Kasumi-1 (cell line): ENCODE data around the gene CYSTM1.

Source experiments
- DNase-seq, 2 experiments: peaks; one replicate each; lab custom pipeline; 2025; lab: John Stamatoyannopoulos, UW

CYSTM1 gene

DNA sequence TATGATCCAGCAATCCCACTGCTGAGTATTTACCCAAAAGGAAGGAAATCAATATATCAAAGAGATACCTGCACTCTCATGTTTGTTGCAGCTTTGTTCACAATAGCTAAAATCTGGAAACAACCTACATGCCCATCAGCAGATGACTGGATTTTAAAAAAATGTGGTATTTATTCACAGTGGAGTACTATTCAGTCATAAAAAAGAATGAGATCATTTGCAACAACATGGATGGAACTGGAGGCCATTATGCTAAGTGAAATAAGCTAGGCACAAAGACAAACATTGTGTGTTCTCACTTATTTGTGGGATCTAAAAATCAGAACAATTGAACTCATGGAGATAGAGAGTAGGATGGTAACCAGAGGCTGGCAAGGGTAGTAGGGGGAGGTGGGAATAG lies 33.1 kb downstream of the CYSTM1 start:
- DNase-seq: no peak

DNA sequence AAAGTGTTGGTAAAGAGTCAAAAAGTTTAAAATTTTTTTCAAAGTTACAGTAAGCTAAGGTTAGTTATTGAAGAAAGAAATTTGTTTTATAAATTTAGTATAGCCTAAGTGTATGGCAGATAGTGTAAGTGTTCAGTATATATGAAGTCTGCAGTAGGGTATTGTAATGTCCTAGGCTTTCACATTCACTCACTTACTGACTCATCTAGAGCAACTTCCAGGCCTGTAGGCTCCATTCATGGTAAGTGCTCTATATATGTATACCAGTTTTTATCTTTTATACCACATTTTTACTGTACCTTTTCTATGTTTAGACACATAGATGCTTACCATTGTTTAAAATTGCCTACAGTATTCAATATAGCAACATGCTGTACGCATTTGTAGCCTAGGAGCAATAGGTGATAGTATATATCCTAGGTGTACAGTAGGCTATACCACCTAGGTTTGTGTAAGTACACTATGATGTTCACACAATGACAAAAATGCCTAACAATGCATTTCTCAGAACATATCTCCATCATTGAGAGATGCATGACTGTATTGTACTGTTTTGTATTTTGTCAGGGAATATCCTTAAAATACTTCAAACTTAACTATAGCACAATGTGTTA lies 38.5 kb downstream of the CYSTM1 start:
- no peak for DNase-seq

DNA sequence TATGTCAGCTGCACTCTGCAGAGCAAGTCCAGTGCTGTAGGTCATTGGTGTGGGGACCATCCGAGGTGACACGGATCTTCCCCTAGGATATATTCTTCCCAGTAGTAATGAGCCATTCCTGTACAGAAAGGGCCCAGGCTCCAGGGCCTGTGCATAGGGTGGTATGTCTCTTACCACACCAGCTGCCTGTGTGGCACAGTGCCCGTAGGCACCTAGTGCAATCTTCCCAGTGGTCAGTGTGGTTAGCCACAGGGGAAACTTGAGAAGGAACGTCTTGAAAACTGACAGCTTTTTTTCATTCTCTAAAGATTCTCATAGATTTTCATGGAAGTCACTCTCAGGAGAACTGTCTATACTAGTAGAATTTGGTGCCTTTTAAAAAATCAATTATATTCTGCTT lies 39.8 kb downstream of the CYSTM1 start:
- DNase-seq: peak; percentile 19 to 36

GRCh38 chr5:140215276-140215675 lies 40.3 kb downstream of the CYSTM1 start:
- no peak for DNase-seq

- no peak for DNase-seq
Measured at GRCh38 chr5:140216478-140217074, 41.6 kb downstream of the CYSTM1 start.

GRCh38 chr5:140217299-140218026 lies 42.5 kb downstream of the CYSTM1 start:
- DNase-seq: no peak

DNA sequence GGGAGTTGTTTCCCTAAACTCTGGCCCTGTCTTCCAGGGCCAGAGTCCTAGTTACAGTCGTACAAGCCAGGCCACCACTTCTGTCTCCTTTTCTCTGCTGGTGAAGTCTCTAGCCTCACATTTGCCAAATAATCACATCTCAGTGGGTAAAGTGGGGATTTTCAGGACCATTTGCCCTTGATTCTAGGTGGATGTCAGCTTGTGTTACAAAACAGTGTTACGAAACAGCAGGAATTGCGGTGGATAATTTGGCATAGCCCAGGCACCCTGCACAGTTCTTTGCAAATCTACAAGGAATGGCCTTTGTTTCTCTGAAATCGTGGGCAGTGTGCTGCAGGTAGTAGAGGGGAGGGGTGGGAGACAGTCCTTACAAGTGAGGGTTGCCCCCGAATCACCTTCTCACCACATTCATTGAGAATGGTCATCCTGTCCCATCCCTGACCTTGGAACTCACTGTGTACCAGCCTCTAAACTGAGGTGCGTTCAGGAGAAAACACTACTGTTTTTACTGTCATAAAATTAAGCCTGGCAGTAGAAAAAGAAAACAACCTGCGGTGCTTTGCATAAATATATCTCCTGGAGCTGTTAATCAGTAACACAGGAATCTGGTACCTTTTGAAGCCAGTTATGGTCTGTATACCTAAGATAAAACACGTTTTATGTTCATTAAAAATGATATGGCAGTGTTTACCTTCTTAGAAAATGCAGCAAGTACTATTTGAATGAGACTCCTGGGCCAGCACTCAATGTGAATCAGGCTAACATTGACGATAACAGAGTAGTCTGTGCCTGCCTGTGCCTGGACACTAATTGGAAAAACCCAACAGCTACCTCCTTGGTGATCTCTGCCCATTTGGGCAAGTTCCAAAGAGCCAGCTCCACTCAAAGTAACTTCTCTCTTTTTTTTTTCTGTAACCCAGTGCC lies 44.3 kb downstream of the CYSTM1 start:
- no peak for DNase-seq

GRCh38 chr5:140220032-140220697 lies 45.2 kb downstream of the CYSTM1 start:
- no peak for DNase-seq

- DNase-seq: no peak
Measured at GRCh38 chr5:140220698-140221064, 45.7 kb downstream of the CYSTM1 start.

- no peak for DNase-seq
Measured at GRCh38 chr5:140221697-140222223, 46.8 kb downstream of the CYSTM1 start.

GRCh38 chr5:140222416-140222815 lies 47.4 kb downstream of the CYSTM1 start:
- DNase-seq: no peak

- no peak for DNase-seq
Measured at GRCh38 chr5:140223567-140223966, 48.6 kb downstream of the CYSTM1 start.

DNA sequence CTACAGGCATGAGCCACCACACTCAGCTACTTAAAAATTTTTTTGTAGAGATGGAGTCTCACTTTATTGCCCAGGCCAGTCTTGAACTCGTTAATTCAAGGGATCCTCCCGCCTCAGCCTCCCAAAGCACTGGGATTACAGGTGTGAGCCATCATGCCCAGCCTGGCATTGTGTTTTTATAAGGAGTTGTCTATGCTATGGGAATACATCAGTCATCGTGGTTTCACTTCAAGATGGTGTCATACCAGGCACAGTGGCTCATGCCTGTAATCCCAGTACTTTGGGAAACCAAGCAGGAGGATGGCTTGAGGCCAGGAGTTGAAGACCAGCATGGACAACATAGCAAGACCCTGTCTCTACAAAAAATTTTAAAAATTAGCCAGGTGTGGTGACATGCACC lies 49.7 kb downstream of the CYSTM1 start:
- DNase-seq: no peak

DNA sequence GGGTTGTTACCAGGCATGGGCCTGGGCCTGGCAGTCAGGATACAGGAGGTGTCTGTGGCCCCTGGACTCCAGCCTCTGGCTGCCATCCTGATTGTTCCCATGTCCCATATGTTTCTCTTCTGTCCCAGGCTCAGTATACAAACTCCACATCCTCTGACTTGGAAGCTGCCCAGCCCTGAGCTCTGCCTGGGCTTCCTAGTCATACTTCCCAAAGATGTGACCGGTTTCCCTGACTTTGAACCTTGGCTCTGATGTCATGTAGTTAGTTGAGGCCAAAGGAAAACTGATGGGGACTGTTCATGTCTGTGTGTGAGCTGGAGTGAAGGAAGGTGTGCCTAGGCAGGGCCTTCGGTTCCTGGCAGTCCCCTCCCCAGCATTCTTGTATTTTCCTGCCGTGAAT lies 50.4 kb downstream of the CYSTM1 start:
- no peak for DNase-seq

GRCh38 chr5:140227046-140227445 lies 52.1 kb downstream of the CYSTM1 start:
- peak in 1 of 2 experiments; percentile 22 for DNase-seq

DNA sequence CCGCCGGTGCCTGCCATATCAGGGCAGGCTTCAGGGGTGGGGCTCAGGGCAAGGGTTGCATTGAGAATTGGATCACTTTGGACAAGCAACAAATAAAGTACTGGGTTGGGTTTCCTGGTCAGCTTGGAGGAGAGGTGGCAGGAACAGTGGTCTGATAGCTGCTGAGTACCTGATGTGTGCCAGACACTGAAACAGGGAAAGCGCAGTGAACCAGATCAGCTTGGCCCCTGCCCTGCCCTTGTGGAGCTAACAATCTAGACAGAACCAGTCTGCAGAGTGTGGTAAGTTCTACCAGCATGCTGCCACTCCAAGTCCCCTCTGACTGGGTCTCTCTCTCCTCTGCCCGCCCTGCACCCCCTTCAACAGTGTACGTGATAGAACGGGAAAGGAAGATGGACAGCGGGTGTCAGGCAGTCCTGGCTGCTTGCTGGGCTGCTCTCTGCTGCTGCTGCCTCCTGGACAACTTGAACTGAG lies 53.4 kb downstream of the CYSTM1 start:
- DNase-seq: no peak

GRCh38 chr5:140230373-140230772 lies 55.4 kb downstream of the CYSTM1 start:
- DNase-seq: no peak

GRCh38 chr5:140232731-140233130 lies 57.7 kb downstream of the CYSTM1 start:
- DNase-seq: no peak

GRCh38 chr5:140234377-140234989 lies 59.5 kb downstream of the CYSTM1 start:
- no peak for DNase-seq

DNA sequence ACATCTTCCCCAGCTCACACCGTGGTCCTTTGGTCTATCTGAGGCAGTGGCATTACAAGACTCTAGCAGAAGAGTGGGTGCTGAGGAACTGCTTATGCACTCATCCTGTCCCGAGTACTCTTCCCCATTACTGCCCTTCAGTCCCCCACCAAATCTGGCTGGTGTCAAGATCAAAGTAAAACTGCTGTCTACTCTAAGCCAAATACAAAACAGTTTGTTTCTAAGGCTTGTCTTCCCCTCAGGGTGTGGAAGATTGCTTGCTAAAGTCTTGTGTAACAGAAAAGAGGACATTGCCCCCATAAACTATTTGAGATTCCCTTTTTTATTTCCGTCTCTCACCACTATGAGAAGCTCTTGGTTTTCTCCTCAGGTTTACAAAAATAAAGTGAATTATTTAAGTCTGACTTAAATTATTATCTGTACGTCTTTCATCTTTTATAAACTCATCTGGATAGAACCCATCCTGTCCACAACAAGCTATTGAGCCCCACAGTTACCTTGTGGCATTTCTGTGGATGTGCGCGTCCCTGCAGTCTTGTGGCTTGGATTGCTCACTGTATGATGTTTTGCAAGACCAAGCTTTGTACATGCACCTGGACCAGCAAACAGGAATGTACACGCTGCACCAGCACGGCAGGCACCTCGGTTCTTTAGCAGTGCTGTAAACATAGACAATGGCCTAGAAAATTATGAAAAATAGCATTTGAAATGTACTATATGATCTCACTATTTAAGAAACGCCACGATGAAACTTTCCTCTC lies 61.0 kb downstream of the CYSTM1 start:
- peak; percentile 30 to 31 for DNase-seq
